ENCODE measurements around the gene FH.

The FH gene

DNA sequence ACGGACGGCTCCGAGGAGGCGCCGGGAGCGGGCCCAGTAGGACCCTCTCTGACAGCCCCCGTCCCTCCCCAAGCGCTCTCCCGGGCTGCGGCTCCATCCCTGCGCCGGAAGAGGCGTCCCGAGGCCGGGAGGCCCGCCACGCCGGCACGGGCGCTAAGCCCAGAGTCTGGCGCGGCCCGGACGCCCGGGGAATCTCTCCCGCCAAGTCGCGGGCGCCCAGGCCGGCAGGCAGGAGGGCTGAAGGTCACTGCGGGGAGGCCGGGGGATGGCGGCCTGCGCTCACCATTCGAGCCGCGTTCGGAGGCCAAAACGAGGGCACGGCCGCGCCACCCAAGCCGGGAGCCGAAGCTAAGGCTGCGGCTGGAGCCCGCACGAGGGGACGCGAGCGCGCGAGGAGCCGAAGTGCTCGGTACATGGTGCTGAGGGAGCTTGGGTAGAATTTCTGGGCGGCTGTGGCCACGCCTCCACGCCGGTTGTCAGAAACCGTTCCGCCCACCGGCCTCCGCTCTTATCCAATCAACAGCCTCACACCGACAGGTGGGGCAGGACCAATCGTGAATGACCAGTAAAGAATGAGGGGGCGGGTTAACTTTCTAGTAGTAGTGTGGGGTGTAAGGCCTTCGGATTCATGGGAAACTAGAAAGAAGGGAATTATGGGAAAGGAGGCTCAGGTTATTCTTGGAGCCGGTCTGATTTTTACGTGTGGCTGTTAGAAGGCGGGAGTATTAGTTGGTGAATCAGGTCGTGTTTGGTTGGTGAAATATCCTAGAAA lies at the start of gene FH:
TSS of gene FH (minus strand) at position 448 of the 772 bp plus-strand sequence. CDS start at position 415, 33 bp downstream.
- DNase-seq: peak; percentile 96

DNA sequence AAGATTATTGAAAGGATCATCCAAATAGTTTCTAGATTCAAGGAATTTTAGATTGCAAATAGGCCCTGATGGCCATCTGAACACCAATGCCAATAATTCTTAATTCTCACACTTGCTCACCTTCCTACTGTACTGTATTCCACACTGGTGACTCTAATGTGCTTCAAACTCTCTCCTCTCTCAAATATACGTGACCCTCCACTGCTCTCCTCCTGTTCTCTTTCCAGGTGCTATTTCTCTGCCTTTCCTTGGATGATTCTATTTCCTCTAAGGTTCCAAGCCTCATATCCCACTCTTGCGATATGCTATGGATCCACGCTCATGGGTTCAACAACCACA lies 41.3 kb upstream of the FH start:
- DNase-seq: no peak

DNA sequence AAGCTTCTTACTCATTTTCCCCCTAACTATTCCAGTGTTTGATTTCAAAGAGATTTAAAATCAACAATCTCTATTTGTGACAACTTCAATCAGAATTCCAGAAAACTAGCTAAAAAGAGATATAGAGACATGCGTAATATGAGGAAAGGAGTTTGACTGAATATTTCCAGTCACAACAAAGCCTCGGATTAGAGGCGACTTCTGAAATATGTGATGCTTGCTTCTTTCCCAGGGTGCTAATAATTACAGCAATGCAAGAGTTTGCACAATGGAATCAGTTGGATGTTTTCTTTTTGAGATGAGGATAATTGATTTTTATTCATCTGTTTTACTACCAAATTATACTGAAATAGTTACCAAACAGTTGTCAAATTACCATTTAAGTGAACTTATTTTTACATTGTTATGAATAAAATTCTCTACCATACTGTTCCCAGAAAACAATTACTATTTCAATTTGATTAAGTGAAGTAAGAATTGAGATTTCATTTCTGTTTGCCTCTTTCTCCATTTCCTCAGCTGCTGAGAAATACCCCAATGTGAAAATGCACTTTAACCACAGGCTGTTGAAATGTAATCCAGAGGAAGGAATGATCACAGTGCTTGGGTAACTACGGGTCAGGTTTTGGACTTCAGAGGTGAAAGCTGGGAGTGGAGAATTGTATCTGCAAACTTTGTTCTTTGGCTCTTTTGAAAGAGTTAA lies 40.7 kb upstream of the FH start:
- no peak for DNase-seq

DNA sequence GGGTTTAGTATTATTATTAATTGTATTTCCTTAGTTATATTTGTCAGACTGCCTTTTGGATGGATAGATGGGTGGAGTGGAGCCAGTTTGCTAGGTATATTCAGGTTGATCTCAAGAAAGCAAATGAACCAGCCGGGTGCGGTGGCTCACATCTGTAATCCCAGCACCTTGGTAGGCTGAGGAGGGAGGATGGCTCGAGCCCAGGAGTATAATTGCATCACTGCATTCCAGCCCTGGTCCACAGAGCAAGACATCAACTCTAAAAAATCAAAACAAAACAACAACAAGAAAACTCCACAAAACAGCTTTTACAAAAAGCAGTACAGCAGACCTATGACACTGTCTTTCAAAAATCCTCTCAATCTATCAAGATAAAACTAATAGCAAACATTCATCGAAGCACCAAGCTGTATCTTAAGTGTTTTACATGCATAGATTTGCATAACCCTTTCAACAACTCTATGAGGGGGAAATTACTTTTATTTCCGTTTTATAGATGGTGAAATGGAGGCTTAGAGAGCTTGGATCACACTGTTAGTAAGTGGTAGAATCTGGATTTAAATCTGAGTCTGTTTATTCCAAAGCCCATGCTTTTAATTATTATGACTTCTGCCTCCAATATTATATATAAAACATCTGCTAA lies 38.1 kb upstream of the FH start:
- DNase-seq: no peak

DNA sequence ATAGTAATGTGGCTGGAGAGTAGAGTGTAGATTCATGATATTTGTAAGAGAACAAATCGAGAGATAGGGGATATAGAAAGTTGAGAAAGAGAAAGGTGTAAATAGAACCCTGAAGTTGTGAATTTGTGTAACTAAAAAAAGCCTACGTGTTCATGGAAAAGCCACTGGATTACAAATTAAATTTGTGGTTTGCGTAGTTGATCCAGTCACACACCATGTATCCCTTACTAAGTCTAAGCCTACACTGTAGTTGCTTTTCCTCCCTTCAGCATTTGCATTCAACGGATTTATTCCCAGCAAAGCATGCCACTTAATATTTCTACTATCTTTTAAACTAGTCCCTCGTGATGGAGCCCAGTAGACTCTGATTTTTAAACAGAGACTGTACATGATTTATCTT lies 37.5 kb upstream of the FH start:
- DNase-seq: no peak

DNA sequence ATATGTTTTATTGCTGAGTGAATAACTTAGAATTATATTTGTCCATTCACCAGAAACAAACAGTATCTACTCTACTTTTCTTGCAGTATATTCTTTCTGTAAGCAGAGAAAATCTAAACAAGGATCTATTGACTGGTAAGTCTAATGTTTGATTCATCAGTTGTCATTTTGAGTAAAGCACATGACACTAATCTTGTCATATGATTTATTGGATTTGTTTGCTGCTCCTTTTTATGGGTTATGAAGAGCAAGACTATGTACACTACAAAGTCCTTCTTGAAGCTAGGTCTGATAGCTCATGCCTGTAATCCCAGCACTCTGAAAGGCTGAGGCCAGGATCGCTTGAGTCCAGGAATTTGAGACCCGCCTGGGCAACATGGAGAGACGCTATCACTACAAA lies 36.0 kb upstream of the FH start:
- DNase-seq: no peak

DNA sequence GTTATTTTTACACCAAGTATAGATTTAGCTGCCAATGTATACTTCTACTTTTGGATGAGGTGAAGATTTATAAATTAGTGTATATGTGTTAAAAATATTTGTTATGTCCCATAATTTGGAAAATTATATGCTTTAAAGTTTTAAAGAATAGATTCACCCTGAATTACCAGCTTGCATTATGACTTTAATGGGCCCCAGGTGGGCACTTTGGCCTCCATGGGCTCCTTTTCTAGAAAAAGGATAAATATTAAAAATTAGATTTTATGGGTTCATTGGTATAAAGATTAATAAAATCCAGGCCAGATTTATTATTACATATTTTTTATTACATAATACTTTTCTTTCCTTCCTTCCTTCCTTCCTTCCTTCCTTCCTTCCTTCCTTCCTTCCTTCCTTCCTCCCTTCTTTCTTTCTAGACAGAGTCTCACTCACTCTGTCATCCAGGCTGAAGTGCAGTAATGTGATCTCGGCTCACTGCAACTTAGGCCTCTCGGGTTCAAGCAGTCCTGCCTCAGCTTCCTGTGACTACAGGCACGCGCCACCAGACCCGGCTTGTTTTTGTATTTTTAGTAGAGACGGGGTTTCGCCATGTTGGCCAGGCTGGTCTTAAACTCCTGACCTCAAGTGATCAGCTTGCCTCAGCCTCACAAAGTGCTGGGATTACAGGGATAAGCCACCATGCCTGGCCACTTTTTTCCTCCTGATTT lies 34.5 kb upstream of the FH start:
- no peak for DNase-seq

DNA sequence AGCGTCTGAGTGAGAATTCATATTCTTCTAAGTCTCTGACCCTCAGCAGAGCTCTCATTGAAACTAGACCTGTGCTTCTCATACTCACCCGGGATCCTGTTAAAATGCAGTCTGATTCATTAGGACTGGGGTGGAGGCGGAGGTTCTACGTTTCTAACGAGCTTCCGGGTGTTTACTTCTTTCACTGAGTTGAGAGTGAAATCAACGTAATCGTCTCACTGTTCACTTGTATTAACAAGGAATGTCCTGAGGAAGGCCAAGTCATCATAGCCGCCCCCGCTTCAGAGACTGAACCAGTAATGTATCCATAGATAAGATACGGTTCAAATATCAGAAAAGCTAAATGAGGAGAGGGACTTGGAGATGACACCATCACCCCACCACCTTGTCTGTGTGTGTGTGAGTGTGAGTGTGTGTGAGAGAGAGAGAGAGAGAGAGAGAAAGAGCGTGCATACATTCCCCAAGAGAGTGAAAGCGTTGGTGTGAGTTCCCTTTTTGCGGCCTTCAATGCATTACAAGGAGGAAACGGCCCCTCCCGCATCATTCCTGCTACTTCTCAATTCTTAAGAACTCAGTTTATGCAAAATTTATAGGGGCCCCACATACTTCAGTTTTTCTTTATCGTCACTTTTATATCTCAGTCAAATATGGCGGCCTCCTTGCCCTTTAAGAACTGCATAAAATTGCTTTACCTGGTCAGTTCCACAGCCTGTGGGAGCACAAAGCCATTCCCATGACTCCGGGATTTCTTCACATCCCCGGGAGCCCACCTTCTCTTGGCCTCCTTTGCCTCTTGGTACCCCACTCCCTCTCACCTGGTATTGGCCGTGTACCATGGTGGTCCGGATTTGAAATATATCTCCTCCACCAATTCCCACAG lies 32.4 kb upstream of the FH start:
- DNase-seq: peak; percentile 56

DNA sequence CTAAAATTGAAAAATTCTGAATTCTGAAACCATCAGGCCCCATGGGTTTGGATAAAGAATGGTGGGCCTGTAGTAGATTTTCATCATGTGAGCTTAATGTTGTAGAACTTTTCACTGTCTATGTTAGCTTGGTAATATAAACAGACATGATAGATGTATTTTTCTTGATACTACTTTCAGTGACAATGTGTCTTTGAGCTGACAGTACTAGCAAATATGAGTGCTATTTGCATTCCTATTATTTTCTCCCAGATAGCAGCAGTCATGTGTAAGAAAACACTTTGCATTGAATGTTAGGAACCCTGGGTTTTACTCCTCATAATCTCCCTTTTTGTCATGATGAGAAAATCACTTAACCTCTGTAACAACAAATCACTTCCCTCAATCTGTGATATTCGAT lies 30.8 kb upstream of the FH start:
- no peak for DNase-seq

DNA sequence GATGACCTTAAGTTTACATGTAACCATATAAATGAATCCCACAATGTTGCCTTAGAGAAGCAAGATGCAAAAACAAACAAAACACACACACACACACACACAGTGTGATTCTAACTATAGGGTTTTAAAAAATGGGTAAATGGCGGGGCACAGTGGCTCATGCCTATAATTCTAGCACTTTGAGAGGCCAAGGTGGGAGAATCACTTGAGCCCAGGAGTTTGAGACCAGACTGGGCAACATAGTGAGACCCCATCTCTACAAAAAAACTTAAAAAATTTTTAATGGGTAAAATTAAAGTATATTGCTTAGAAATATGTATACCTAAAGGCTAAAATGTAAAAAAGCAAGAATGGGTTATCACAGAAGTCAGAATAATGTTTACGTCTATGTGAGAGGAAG lies 28.5 kb upstream of the FH start:
- no peak for DNase-seq

DNA sequence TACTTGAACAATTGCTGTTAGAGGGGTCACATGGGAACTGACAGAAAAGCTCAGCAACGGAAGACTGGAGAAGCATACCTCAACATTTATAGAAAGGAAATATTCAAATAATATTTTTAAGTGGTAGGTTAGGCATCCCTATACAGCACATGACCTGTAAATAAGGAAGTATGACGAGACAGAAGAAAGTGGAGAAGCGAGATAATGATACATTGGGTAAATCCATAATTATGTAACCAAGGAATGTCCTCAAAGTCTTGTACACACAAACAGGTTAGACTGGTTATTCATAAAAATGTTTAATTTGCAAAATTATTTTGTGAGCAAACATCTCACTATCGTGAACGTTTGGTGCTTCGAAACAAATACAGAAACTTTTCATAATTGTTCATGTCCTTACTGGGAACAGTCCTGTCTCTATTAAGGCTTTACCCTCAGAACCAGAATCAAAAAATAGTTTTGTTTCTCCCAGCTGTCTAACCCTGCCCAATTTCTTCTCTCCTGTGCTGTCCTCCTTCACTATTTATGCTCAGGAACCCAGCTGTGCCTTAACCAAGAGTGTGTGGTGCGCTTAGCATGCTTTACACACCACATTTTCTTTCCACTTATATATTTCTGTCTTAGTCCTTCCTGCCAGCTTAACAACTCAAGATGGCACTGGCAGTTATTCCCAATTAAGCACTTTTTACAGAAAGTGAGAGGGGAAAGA lies 22.8 kb upstream of the FH start:
- DNase-seq: no peak

DNA sequence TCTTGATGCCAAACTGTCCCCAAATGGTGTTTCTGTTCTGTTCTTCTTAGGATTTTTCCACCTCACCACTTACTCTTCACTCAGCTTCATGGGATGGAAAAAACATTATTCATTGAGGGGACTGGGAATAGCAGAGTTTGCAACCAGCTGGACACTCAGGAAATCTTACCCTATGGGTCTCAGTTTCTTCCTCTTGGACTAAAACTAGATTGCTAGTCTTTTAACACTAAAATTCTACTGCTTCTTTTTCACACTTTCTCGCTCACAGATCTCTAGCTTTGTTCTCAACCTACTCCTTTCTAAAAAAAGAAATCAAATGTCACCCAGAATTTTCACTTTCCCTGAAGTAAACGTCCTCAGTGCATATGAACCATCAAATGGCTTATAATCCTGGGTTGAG lies 17.4 kb upstream of the FH start:
- no peak for DNase-seq

DNA sequence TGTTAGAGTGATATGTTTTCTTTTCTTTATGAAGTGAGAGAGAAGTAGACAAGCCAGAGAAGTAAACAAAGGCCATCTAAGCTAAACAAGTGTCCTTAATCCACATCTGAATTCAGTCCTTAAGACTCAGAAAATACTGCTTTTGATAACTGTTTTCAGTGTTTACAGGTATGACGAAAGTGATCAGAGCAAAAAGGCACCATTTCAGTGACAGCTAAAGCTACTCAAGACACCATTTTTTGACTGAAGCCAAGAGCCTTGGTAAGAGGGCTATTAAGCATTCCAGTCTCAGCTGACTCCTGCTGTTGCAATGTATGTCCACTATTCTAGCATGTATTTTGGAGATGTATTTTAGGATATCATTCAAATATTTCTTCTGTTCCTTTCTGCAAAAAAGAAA lies 16.7 kb upstream of the FH start:
- DNase-seq: no peak

DNA sequence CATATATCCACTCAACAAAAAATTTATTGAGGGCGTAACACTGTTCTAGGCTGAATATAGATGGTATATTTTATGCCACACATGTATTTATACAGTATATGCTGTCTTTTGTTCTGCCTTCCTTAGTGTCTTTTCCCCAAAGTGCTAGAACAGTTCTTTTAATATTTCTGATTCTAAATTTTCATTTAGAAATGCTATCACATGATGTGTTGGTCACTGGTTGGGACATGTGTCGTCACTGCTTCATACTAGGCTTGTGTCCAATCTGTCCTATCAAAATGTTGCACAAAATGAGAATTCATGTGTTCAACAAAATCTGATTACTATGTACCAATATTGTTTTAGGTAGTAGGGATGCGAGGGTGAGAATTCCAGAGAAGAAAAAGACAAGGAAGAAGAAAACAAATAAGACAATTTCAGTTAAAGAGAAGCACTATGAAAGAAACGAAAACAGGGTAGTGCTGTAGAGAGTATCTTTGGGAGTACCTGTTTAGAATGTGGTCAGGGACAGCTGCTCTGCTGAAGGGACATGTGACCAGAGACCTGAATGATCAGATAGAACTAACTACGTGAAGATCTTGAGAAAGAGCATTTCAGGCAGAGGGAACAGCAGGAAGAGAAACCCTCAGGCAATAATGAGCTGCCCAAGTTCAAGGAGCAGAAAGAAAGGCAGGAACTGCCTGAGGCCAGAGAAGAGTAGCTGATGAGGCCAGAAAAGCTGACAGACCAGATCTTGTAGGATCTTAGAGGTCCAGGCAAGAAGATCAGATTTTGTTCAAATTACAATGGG lies 14.0 kb upstream of the FH start:
- DNase-seq: no peak

DNA sequence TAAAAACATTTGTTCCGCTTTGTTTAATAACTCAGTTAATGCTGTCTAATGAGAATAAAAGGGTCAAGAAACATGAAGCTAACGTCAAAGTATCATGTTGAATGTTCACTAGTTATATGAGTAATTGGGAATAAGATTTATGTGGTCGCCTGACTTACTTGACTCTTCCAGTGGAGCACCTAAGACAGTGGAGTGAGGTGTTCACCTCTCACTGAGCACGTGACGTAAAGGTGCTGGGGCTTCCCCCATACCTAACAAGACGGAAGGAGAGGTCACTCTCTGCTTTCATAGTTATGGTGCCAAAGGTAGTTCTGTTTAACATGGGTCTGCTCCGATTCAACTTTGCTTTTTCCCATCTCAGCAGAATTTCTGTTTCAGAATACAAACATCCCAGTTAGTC lies 13.3 kb upstream of the FH start:
- DNase-seq: no peak

DNA sequence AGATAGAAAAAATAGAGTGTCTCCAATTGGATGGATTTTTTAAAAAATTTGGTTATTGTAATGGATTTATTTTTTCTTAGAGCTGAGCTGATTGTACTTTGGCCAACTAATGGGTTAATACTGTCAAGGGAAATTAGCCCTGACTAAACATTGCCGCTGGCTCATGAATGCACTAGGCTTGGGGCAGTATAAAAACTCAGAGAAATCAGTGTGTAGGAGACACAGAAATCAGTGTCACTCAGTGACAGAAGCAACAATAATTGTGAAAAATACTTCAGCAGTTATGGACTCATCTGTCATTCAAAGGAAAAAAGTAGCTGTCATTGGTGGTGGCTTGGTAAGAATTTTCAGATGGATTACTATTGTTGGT lies 12.6 kb upstream of the FH start, which contains the start of gene KMO:
TSS of gene KMO (plus strand) at position 217 of the 370 bp plus-strand sequence. CDS start at position 284, 67 bp downstream.
- no peak for DNase-seq

DNA sequence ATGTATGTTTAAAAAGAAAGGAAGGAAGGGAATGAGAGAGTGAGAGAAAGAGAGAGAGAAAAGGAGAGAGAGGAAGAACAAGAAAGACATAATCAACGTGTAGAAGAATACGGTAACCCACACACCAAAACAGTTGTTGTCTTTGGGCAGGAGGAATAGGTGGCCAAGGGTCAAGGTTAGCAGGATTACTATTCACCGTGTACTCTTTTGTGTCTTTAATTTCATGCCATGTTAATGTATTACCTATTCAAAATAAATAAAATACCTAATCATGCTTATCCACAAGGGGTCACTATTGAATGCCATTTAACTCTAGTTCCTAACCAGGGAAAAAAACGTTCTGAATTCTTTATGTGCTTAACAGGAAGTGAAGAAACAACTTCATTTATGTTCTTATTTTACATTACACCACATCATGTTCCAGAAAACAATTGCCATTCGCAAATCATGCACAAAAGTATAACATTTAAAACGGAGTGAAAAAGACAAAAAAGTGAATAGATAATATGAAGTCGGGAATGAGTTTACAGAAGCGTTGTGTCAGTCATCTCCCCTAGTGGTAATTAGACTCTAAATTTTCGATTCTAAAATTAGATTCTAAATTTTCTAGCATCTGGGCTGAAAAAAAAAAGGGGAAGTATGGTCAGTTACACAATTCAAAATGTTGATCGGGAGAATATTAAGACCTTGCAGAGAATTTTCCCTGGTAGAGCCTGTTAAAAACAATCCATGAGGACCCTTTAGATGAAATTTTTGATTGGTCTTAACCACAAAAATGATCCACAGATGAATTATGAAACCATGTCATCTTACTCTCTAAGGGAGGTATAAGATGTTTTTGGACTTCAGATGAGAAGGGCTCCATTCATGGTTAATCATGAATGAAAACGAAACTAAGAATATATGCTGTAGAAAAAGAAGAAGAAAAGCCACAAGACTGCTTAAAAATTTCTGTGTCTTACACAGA lies 11.9 kb upstream of the FH start:
- peak; percentile 74 for DNase-seq

DNA sequence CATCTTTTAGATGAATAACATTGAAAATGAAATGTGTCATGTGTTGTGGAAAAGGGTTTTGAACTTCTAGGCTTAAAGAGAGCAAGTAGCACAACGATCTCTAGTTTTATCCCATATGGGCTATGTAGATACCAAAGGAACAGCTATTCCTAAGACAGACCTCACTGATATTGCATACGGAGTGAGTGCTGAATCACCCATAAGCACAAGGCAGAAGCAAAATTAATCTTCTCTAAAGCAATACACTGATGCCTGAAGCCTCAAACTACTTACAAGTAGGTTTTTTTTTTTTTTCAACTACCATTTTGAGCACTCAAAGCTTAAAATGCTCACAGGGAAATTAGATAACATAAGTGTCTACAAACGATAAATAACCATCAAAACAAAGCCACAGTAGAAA lies 7.6 kb upstream of the FH start:
- DNase-seq: no peak

DNA sequence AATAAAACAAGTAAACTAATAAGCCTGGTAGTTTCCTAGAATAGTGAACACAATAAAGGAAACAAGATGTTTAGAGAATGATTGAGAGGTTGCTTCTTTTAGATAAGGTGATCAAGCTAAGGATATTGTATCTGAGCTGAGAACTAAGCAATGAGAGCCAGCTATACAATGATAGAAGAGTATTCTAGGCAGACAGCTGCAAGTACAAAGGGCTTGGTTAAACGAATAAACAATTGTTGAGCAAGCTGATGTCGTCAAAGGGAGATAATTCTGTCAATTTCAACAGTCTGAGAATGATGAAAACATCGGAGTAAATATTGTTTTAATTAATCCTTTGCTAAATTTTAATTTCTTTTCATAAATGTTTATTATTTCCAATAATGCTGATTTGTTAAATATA lies 5.5 kb upstream of the FH start:
- no peak for DNase-seq

DNA sequence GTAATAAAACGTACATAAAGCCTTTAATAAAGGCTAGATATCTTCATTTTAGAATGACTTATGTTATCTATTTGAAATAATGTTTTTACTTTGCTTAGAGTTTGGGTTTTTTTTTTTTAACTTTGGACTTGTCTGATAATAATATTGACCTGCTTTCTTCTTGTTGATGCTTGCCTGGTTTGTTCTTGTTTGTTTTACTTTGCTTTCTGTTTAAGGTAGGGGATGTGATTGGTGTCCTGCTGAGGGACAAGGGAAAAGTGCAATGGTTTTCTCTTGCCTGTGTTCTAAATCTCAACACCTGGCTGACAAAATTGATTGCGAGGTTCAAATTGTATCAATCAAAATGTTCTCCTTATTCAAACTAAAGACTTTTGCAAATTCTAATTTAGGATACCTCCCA lies 2.2 kb upstream of the FH start:
- DNase-seq: no peak
